Measurements from ENCODE around the gene CRYAA. TPM values are rescaled to one million over a fixed set of nuclear protein-coding genes. Genes with fewer than 3 reads are reported as not detected.
"Not testable (repeated sequence)": the region's sequence is repeated elsewhere in the genome, so short reads cannot be mapped to it uniquely, and the experiment has no call there.

The CRYAA gene
- total RNA-seq, 1 experiment from 2014 or later = not detected

- intact Hi-C loops (cut with micrococcal nuclease); CTCF ChIA-PET; DNase-seq (ENCODE audit: low read depth, low spot score); H2AFZ ChIP-seq (ENCODE audit: low read depth, low read length, poor library complexity, severe bottlenecking); H4K20me1 ChIP-seq (ENCODE audit: insufficient read depth); H3K27me3 ChIP-seq (ENCODE audit: insufficient read depth, low read length); H3K36me3 ChIP-seq (ENCODE audit: control insufficient read depth in 1 of 2, insufficient read depth in 2 of 2, low read length in 2 of 2); ATAC-seq; H3K9me2 ChIP-seq (ENCODE audit: insufficient read depth); RAD21 ChIA-PET (ENCODE audit: low non-redundant PET in 1 of 2, low total read pairs in 2 of 2, uncharacterized antibody in 2 of 2, unreplicated experiment in 2 of 2); POLR2A ChIA-PET; H3K27ac ChIP-seq (ENCODE audit: low read depth, low read length); H3K9me3 ChIP-seq (ENCODE audit: control insufficient read depth in 1 of 2, insufficient read depth in 1 of 2, low read depth in 1 of 2, low read length in 2 of 2); H3K79me2 ChIP-seq (ENCODE audit: insufficient read depth, low read length); H3K9ac ChIP-seq (ENCODE audit: low read length); H3K4me3 ChIP-seq (replicated peaks in 1 of 2; ENCODE audit: low read depth in 1 of 2, low read length in 2 of 2); H3K4me1 ChIP-seq (ENCODE audit: control insufficient read depth in 1 of 2, insufficient read depth in 2 of 2, low read length in 2 of 2); BruUV-seq (replicated peaks); H3K4me2 ChIP-seq (ENCODE audit: low read length): not testable (repeated sequence)
These were observed 27.4 kb upstream of the CRYAA start for GRCh38 chr21:43141407-43141806.

GRCh38 chr21:43146637-43147036 is 22.2 kb upstream of the CRYAA start:
- intact Hi-C loops (cut with micrococcal nuclease); H3K4me1 ChIP-seq (ENCODE audit: control insufficient read depth in 1 of 2, insufficient read depth in 2 of 2, low read length in 2 of 2); H3K9me2 ChIP-seq (ENCODE audit: insufficient read depth); H3K9me3 ChIP-seq (ENCODE audit: control insufficient read depth in 1 of 2, insufficient read depth in 1 of 2, low read depth in 1 of 2, low read length in 2 of 2); H3K27ac ChIP-seq (ENCODE audit: low read depth, low read length); H3K79me2 ChIP-seq (ENCODE audit: insufficient read depth, low read length); H3K27me3 ChIP-seq (ENCODE audit: insufficient read depth, low read length); POLR2A ChIA-PET; H4K20me1 ChIP-seq (ENCODE audit: insufficient read depth); BruUV-seq (replicated peaks); H2AFZ ChIP-seq (ENCODE audit: low read depth, low read length, poor library complexity, severe bottlenecking); RAD21 ChIA-PET (ENCODE audit: low non-redundant PET in 1 of 2, low total read pairs in 2 of 2, uncharacterized antibody in 2 of 2, unreplicated experiment in 2 of 2); H3K36me3 ChIP-seq (ENCODE audit: control insufficient read depth in 1 of 2, insufficient read depth in 2 of 2, low read length in 2 of 2); H3K4me3 ChIP-seq (replicated peaks in 1 of 2; ENCODE audit: low read depth in 1 of 2, low read length in 2 of 2); ATAC-seq; DNase-seq (ENCODE audit: low read depth, low spot score); CTCF ChIA-PET; H3K9ac ChIP-seq (ENCODE audit: low read length); H3K4me2 ChIP-seq (ENCODE audit: low read length): not testable (repeated sequence)

GRCh38 chr21:43147999-43148398 is 20.8 kb upstream of the CRYAA start:
- H4K20me1 ChIP-seq (ENCODE audit: insufficient read depth); intact Hi-C loops (cut with micrococcal nuclease); ATAC-seq; H3K9me3 ChIP-seq (ENCODE audit: control insufficient read depth in 1 of 2, insufficient read depth in 1 of 2, low read depth in 1 of 2, low read length in 2 of 2); H3K9me2 ChIP-seq (ENCODE audit: insufficient read depth); H3K4me3 ChIP-seq (replicated peaks in 1 of 2; ENCODE audit: low read depth in 1 of 2, low read length in 2 of 2); H3K36me3 ChIP-seq (ENCODE audit: control insufficient read depth in 1 of 2, insufficient read depth in 2 of 2, low read length in 2 of 2); H2AFZ ChIP-seq (ENCODE audit: low read depth, low read length, poor library complexity, severe bottlenecking); DNase-seq (ENCODE audit: low read depth, low spot score); H3K79me2 ChIP-seq (ENCODE audit: insufficient read depth, low read length); H3K27me3 ChIP-seq (ENCODE audit: insufficient read depth, low read length); H3K4me1 ChIP-seq (ENCODE audit: control insufficient read depth in 1 of 2, insufficient read depth in 2 of 2, low read length in 2 of 2); H3K4me2 ChIP-seq (ENCODE audit: low read length); H3K9ac ChIP-seq (ENCODE audit: low read length); CTCF ChIA-PET; BruUV-seq (replicated peaks); H3K27ac ChIP-seq (ENCODE audit: low read depth, low read length); RAD21 ChIA-PET (ENCODE audit: low non-redundant PET in 1 of 2, low total read pairs in 2 of 2, uncharacterized antibody in 2 of 2, unreplicated experiment in 2 of 2); POLR2A ChIA-PET: not testable (repeated sequence)

- POLR2A ChIA-PET; H3K36me3 ChIP-seq (ENCODE audit: control insufficient read depth in 1 of 2, insufficient read depth in 2 of 2, low read length in 2 of 2); H3K9me2 ChIP-seq (ENCODE audit: insufficient read depth); ATAC-seq; H3K4me3 ChIP-seq (replicated peaks in 1 of 2; ENCODE audit: low read depth in 1 of 2, low read length in 2 of 2); H3K27ac ChIP-seq (ENCODE audit: low read depth, low read length); intact Hi-C loops (cut with micrococcal nuclease); H4K20me1 ChIP-seq (ENCODE audit: insufficient read depth); H3K27me3 ChIP-seq (ENCODE audit: insufficient read depth, low read length); H2AFZ ChIP-seq (ENCODE audit: low read depth, low read length, poor library complexity, severe bottlenecking); H3K9ac ChIP-seq (ENCODE audit: low read length); BruUV-seq (replicated peaks); RAD21 ChIA-PET (ENCODE audit: low non-redundant PET in 1 of 2, low total read pairs in 2 of 2, uncharacterized antibody in 2 of 2, unreplicated experiment in 2 of 2); H3K79me2 ChIP-seq (ENCODE audit: insufficient read depth, low read length); DNase-seq (ENCODE audit: low read depth, low spot score); H3K4me2 ChIP-seq (ENCODE audit: low read length); H3K9me3 ChIP-seq (ENCODE audit: control insufficient read depth in 1 of 2, insufficient read depth in 1 of 2, low read depth in 1 of 2, low read length in 2 of 2); CTCF ChIA-PET; H3K4me1 ChIP-seq (ENCODE audit: control insufficient read depth in 1 of 2, insufficient read depth in 2 of 2, low read length in 2 of 2): not testable (repeated sequence)
These were observed 19.5 kb upstream of the CRYAA start for GRCh38 chr21:43149344-43149743.

GRCh38 chr21:43153601-43154000 is 15.2 kb upstream of the CRYAA start:
- H3K4me3 ChIP-seq (replicated peaks in 1 of 2; ENCODE audit: low read depth in 1 of 2, low read length in 2 of 2); H3K9ac ChIP-seq (ENCODE audit: low read length); ATAC-seq; H3K4me2 ChIP-seq (ENCODE audit: low read length); intact Hi-C loops (cut with micrococcal nuclease); H3K36me3 ChIP-seq (ENCODE audit: control insufficient read depth in 1 of 2, insufficient read depth in 2 of 2, low read length in 2 of 2); H3K27me3 ChIP-seq (ENCODE audit: insufficient read depth, low read length); DNase-seq (ENCODE audit: low read depth, low spot score); H3K79me2 ChIP-seq (ENCODE audit: insufficient read depth, low read length); POLR2A ChIA-PET; H3K9me2 ChIP-seq (ENCODE audit: insufficient read depth); CTCF ChIA-PET; H3K9me3 ChIP-seq (ENCODE audit: control insufficient read depth in 1 of 2, insufficient read depth in 1 of 2, low read depth in 1 of 2, low read length in 2 of 2); H2AFZ ChIP-seq (ENCODE audit: low read depth, low read length, poor library complexity, severe bottlenecking); RAD21 ChIA-PET (ENCODE audit: low non-redundant PET in 1 of 2, low total read pairs in 2 of 2, uncharacterized antibody in 2 of 2, unreplicated experiment in 2 of 2); H3K27ac ChIP-seq (ENCODE audit: low read depth, low read length); BruUV-seq (replicated peaks); H4K20me1 ChIP-seq (ENCODE audit: insufficient read depth); H3K4me1 ChIP-seq (ENCODE audit: control insufficient read depth in 1 of 2, insufficient read depth in 2 of 2, low read length in 2 of 2): not testable (repeated sequence)
